Sigmoid colon (tissue), 4 donors: ENCODE data around the gene P4HB.

Source experiments
- CTCF ChIP-seq, 4 experiments: fragments of 450-650 bp in 3 of 4; fragments of 200-600 bp in 1 of 4; IDR thresholded peaks; one replicate each; pipeline ENCODE4 v1.5.1; 2016 to 2019; ENCODE audit warnings: antibody characterized with exemption in 4 of 4, mild to moderate bottlenecking in 3 of 4, moderate library complexity in 2 of 4
- POLR2A ChIP-seq, 2 donors: fragments of 450-650 bp; IDR thresholded peaks; one replicate each; pipeline ENCODE4 v1.6.1; 2016; ENCODE audit warnings: antibody characterized with exemption in 2 of 2, mild to moderate bottlenecking in 2 of 2, moderate library complexity in 2 of 2
- POLR2AphosphoS5 ChIP-seq, 4 donors: sonication (generic); formaldehyde crosslinking; IDR thresholded peaks; one replicate each; pipeline ENCODE4 v1.6.1; 2017; ENCODE audit warnings: antibody characterized with exemption in 4 of 4

- TF ChIP-seq CTCF (IDR thresholded peaks at IDR 0.05), result no peak
- no peak for TF ChIP-seq POLR2AphosphoS5 (IDR thresholded peaks at IDR 0.05)
- no peak for TF ChIP-seq POLR2A (IDR thresholded peaks at IDR 0.05)
Measured at GRCh38 chr17:81823820-81824550, 36.4 kb downstream of the P4HB start.
